ENCODE measurements around the gene OR10A4.
"Not testable (repeated sequence)": the region's sequence is repeated elsewhere in the genome, so short reads cannot be mapped to it uniquely, and the experiment has no call there.

The OR10A4 gene

DNA sequence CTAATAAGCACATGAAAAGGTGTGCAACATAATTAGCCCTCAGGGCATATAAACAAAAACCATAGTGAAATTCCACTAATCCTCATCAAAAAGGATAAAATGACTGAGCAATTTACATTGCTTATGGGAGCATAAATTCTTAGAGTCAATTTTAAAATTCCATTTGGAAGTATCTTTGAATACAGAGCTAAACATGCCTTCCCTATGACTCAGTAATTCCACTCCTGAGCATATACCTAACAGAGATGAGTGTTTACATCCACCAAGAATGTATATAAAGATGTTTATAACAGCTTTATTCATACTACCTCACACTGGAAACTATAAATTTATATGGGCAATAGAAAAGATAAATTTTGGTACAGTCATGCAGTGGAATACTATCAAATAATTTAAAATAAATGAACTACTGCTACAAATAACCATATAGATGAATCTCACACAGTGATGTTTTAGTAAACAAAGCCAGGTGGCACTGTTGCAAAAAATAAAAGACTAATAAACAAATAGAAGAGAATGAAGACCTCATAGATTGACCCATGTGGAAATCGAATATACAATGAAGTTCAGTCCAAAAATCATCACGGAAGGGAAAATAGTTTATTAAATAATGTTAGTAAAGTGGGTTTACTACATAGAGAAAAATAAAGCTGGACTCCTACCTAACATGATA lies 24.0 kb downstream of the OR10A4 start:
- DNase-seq = no peak

DNA sequence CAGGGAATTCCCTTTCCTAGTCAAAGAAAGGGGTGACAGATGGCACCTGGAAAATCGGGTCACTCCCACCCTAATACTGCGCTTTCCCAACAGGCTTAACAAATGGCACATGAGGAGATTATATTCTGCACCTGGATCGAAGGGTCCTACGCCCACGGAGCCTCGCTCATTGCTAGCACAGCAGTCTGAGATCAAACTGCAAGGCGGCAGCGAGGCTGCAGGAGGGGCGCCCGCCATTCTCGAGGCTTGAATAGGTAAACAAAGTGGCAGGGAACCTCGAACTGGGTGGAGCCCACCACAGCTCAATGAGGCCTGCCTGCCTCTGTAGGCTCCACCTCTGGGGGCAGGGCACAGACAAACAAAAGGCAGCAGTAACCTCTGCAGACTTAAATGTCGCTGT lies 28.4 kb downstream of the OR10A4 start:
- not testable (repeated sequence) for DNase-seq

GRCh38 chr11:6911378-6911777 lies 35.0 kb downstream of the OR10A4 start:
- DNase-seq = no peak

DNA sequence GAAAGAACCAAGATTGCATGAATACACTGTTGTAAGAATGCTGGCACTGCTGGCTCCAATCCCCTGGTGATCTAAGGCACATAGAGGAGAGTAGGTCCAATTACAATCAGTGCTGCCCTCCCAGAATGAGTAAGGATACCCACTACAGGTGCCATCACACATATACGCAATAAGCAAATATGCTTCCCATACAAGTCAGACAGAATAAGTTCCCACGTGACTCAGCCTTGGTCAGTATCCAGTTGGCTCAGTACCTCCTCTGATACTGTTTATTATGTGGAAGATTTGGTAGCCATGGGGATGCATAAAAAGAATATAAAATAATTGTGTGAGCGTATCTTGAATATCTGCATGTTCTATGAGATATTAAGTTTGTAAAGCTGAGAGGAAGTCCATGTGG lies 35.5 kb downstream of the OR10A4 start:
- no peak for DNase-seq

- DNase-seq = no peak
These were observed 43.3 kb downstream of the OR10A4 start for GRCh38 chr11:6919698-6920097.

- DNase-seq = no peak
These were observed 44.3 kb downstream of the OR10A4 start, which contains the start of gene OR2D3 for GRCh38 chr11:6920702-6921101. TSS of gene OR2D3 (plus strand) at chr11:6921002. CDS start at chr11:6921002, 0 bp downstream.

GRCh38 chr11:6925007-6925577 lies 48.7 kb downstream of the OR10A4 start:
- no peak for DNase-seq

DNA sequence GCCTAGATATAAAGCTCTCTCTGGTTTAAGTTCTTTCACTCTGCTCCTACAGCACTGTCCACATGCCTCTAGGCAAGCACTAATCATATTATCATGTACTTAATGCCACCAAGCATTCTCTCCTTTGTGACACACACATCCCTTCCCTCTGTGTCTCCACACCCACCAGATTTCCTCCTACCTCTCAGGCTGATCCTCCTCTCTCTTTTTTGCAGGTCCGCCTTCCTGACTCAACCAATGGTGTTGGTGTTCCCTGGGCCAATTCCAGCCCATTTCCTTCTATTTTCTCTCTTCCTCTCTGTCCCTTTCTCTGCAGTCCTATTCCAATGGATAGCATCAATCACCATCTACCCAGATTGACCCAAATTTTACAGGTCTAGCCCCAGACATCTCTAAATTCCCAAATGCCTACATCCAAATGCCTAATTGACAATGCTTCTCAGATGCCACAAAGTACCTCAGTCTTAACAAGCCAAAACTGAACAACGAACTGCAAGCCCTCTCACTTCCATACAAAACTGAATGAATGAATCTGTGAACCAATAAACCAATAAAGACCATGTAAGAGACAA lies 49.3 kb downstream of the OR10A4 start:
- DNase-seq = no peak

- no peak for DNase-seq
These were observed 50.0 kb downstream of the OR10A4 start, which contains the start of gene ZNF215 for GRCh38 chr11:6926208-6927029. TSS of gene ZNF215 (plus strand) at chr11:6926426. CDS start at chr11:6932273, 5,847 bp downstream.

DNA sequence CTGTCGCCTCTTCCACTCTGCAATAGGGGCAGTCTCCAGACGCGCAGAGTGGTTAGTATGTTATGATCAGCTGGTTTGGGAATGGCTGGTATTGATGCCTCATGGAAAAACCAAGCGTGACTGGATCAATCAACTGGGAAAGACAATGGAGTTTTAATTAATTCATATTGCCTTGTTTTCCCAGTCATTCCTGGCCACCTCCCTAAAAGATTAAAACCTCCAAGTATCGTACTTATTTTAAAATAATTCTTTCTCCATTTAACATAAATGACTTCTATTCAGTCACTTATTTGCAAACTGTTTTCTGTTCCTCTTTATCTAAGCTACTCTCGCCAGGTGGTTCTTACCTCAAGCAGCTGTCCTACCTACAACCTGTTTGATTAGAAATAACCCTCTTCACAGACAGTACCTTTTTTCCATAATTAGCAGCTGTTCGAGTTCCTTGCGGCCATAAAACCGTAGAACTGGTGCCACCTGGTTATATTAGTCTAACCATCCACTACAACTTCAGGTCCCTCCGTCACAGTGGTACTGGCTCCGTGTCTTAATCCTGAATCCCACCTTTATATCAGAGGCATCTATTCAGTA lies 50.7 kb downstream of the OR10A4 start:
- DNase-seq = no peak
